Activated B cell treated with CpG ODN at 0.5 μM for 24 hours (primary cell): ENCODE measurements around the gene HNRNPLL. TPM values are rescaled to one million over a fixed set of nuclear protein-coding genes. Genes with fewer than 3 reads are reported as not detected.

ENCODE experiments used
- ATAC-seq: fragments of 200-7000 bp; cut with Tn5 transposase; one replicate; pipeline ENCODE4 v1.10.0; 2021; ENCODE audit warnings: low read depth, mild to moderate bottlenecking, moderate library complexity
- CTCF ChIA-PET: fragments of 350-600 bp; sonication (Branson Sonifier 250); formaldehyde crosslinking; loops from one replicate; lab custom pipeline; 2021; ENCODE audit warnings: antibody characterized with exemption; lab: Charles Lee
- POLR2A ChIA-PET: fragments of 350-600 bp; sonication (Branson Sonifier 250); formaldehyde crosslinking; loops from one replicate; lab custom pipeline; 2021; ENCODE audit warnings: antibody characterized with exemption; lab: Charles Lee
- DNase-seq: peaks from one replicate; pipeline ENCODE4 v3.0.0; 2022
- H3K27ac Mint-ChIP-seq: one replicate; pipeline ENCODE4 v1.8.0; 2020; ENCODE audit warnings: mixed read lengths
- H3K27me3 Mint-ChIP-seq: one replicate; pipeline ENCODE4 v1.8.0; 2021; ENCODE audit warnings: mixed read lengths
- H3K36me3 Mint-ChIP-seq: one replicate; pipeline ENCODE4 v1.8.0; 2021; ENCODE audit warnings: low read depth, mixed read lengths
- H3K4me1 Mint-ChIP-seq: one replicate; pipeline ENCODE4 v1.8.0; 2021; ENCODE audit warnings: mixed read lengths
- H3K4me3 Mint-ChIP-seq: one replicate; pipeline ENCODE4 v1.8.0; 2020; ENCODE audit warnings: mild to moderate bottlenecking, mixed read lengths
- H3K9me3 Mint-ChIP-seq: one replicate; pipeline ENCODE4 v1.8.0; 2020; ENCODE audit warnings: mixed read lengths
- intact Hi-C: fragments of 100-400 bp; cut with micrococcal nuclease; formaldehyde crosslinking; loops from one replicate; pipeline ENCODE4 v1.15.1; 2024
- total RNA-seq: library from RNA; stranded (reverse); gene quantifications from 2 replicates; pipeline ENCODE4 v1.2.3, GENCODE V29; 2022
- TF ChIP-seq, protein P1 (sequence below): fragments of 200-600 bp; IDR thresholded peaks from one replicate; pipeline ENCODE4 v1.8.0; 2022; ENCODE audit warnings: antibody characterized with exemption, mild to moderate bottlenecking

HNRNPLL gene
- total RNA-seq, 1 donor from 2014 or later, result 8.8 TPM

DNA sequence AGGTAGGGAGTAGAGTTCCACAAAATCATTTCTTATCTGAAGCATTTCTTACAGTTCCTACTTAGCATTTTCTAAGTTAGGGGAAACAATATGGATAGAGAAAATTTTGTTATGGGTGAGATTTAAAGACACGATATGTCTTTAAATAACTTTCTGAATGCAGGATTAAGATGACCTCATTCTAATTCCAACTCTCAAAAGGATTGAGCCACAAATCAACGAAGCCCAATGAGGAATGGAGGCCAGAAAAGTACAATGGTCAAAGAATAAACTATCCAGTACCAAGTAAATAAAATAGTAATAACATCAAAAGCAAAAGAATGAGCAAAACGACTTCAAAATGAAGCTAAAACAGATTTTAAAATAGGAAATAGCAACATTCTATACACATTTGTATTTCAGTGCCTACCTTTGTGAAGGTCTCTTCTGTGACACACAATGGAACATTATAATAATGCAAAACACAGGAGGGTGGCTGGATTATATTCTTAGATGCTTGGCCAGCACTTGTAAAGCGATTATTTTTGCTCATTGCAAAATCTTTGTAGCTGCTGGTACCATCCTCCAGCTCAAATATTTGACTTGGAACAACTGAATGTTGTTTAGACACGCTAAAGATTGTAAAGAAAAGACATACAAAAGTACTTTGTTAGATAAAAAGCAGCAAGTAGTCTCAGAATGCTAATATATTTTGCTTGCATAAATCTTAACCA, 33.8 kb downstream of the HNRNPLL start:
- CTCF ChIA-PET, result interaction anchor here (0.8 to 1.0 kb wide), 2 partner anchors 9 to 13 kb away, joined by 4 read pairs; no protein-coding TSS in a partner anchor

DNA sequence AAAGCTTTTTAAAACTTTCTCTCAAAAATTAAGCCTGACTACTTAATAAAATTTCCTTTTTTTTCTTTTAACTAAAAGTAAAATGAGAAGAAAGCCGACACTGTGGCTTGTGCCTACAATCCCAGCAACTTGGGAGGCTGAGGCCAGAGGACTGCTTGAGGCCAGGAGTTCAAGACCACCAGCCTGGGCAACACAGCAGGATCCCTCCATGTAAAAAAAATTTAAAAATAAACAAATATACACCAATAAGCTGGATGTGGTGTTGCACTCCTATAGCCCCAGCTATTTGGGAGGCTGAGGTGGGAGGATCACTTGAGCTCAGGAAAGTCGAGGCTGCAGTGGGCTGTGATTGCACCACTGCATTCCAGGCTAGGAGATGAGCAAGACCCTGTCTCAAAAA, 37.4 kb downstream of the HNRNPLL start:
- Mint-ChIP-seq H3K9me3 (no peaks in the 10 kb centered on the region), H3K36me3 (no peaks in the 10 kb centered on the region), H3K27ac (no peak overlapping the region), H3K27me3 (no peaks in the 10 kb centered on the region), H3K4me3 (no peak overlapping the region), H3K4me1 (no peaks in the 10 kb centered on the region)
- DNase-seq (no peak), ATAC-seq (no peak)
- POLR2A ChIA-PET, result interaction anchor here (0.7 kb wide), 1 partner anchor 250 kb away, joined by 9 read pairs; no protein-coding TSS in a partner anchor
- TF ChIP-seq, protein P1, sequence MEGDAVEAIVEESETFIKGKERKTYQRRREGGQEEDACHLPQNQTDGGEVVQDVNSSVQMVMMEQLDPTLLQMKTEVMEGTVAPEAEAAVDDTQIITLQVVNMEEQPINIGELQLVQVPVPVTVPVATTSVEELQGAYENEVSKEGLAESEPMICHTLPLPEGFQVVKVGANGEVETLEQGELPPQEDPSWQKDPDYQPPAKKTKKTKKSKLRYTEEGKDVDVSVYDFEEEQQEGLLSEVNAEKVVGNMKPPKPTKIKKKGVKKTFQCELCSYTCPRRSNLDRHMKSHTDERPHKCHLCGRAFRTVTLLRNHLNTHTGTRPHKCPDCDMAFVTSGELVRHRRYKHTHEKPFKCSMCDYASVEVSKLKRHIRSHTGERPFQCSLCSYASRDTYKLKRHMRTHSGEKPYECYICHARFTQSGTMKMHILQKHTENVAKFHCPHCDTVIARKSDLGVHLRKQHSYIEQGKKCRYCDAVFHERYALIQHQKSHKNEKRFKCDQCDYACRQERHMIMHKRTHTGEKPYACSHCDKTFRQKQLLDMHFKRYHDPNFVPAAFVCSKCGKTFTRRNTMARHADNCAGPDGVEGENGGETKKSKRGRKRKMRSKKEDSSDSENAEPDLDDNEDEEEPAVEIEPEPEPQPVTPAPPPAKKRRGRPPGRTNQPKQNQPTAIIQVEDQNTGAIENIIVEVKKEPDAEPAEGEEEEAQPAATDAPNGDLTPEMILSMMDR, result no peak
- CTCF ChIA-PET, result interaction anchor here (1.3 to 1.5 kb wide), 2 partner anchors 12 to 16 kb away, joined by 3 to 6 read pairs; no protein-coding TSS in a partner anchor
- intact Hi-C loops, result no loop called here

More for the DNA sequence above, 33.8 kb downstream of the HNRNPLL start:
- DNase-seq (no peak), ATAC-seq (no peak)
- Mint-ChIP-seq H3K36me3 (no peaks in the 10 kb centered on the region), H3K27me3 (no peaks in the 10 kb centered on the region), H3K4me3 (no peak overlapping the region), H3K9me3 (no peaks in the 10 kb centered on the region), H3K27ac (no peak overlapping the region), H3K4me1 (no peaks in the 10 kb centered on the region)
- POLR2A ChIA-PET, result interaction anchor here (0.6 to 1.4 kb wide), 2 partner anchors 172 to 182 kb away, joined by 5 to 8 read pairs; partner anchors contain the start of gene SRSF7
- intact Hi-C loops, result no loop called here
- TF ChIP-seq, protein P1, result no peak

DNA sequence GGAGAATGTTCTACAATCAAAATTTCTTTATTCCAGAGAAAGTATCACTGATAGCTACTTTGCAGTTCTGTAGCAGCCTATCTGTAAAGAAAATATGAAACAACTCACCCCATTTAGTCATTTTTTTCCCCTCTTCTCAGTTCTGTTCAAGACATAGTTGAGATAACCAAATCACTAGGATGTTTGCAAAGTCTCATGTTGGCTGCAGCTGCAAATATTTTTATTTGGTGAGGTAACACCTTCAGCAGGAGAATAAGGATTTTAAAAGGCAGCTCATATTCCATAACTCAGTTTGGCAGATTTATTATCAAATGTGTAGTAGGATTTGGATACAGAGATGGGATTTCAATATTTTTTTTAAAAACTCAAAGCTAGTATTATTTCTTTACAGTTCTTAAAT, 41.0 kb downstream of the HNRNPLL start:
- ChIA-PET CTCF (no interaction called here), POLR2A (no interaction called here)
- Mint-ChIP-seq H3K4me3 (no peak overlapping the region), H3K4me1 (no peaks in the 10 kb centered on the region), H3K27me3 (peaks cover 3% of the 10 kb centered on the region), H3K27ac (no peak overlapping the region), H3K36me3 (no peaks in the 10 kb centered on the region), H3K9me3 (no peaks in the 10 kb centered on the region)
- DNase-seq, result no peak
- TF ChIP-seq, protein P1, result no peak
- ATAC-seq, result no peak
- intact Hi-C loops, result no loop called here

DNA sequence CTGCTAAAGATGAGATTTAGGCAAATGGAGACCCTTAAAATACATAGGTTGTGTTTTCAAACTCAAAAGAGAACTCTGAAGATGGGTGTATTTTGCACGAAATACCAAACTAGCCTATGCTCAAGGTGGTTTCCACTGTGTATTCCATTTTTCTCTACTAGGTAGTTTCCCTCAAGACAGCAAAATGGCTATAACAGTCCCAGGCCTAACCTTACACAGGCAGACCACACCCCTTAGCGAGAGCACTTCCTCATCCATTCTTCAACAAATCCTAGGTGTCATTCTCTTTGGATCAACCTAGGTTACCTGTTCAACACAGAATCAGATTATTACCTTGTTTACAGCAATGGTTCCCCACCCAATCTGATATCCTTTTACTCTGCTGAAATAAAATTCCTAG, 42.6 kb downstream of the HNRNPLL start:
- DNase-seq, result no peak
- Mint-ChIP-seq H3K36me3 (no peaks in the 10 kb centered on the region), H3K27ac (no peak overlapping the region), H3K4me1 (no peaks in the 10 kb centered on the region), H3K9me3 (no peaks in the 10 kb centered on the region), H3K4me3 (no peak overlapping the region), H3K27me3 (peaks cover 3% of the 10 kb centered on the region)
- ChIA-PET CTCF (no interaction called here), POLR2A (no interaction called here)
- intact Hi-C loops, result no loop called here
- no peak for ATAC-seq
- TF ChIP-seq, protein P1, result no peak

DNA sequence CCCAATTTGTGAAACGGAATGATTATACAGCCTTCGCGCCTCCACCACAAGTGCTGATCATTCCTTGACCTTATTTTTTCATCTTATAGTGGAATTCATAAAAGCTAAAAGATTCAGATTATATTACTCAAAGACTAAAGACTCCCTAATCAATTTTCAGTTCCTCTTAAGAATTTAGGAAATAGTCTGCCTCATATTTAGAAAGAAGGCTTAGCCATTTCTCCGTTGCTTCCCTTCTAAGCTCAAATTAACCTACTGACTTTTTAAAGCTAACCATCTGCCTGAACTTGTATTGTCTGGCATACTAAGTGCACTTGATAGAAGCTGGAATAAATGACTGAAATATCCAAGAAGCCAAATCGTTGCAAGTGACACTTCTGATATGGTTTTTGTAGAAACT, 44.7 kb downstream of the HNRNPLL start:
- TF ChIP-seq, protein P1, result no peak
- no peaks in the 10 kb centered on the region for H3K4me1 Mint-ChIP-seq
- no peak for DNase-seq
- CTCF ChIA-PET, result interaction anchor here (1.3 to 2.0 kb wide), 2 partner anchors 24 to 242 kb away, joined by 3 to 7 read pairs; no protein-coding TSS in a partner anchor
- ATAC-seq, result no peak
- H3K9me3 Mint-ChIP-seq, result no peaks in the 10 kb centered on the region
- H3K27ac Mint-ChIP-seq, result no peak overlapping the region
- POLR2A ChIA-PET, result no interaction called here
- peaks cover 5% of the 10 kb centered on the region for H3K27me3 Mint-ChIP-seq
- no peaks in the 10 kb centered on the region for H3K36me3 Mint-ChIP-seq
- intact Hi-C loops, result no loop called here
- no peak overlapping the region for H3K4me3 Mint-ChIP-seq
